HL-60 (cell line): ENCODE measurements around the gene CHMP4B.

Source experiments
- DNase-seq, 2 experiments: peaks; one replicate each; pipeline ENCODE4 v3.0.0-alpha.2; 2010 to 2020; ENCODE audit warnings: low read depth in 1 of 2, low spot score in 1 of 2
- H3K27ac ChIP-seq: fragments of 250-450 bp; sonication (Bioruptor Pico); replicated peaks from 2 replicates; pipeline ENCODE4 v1.5.1; 2020; ENCODE audit warnings: mild to moderate bottlenecking, moderate library complexity
- H3K27me3 ChIP-seq: fragments of 250-450 bp; sonication (Bioruptor Pico); 2 replicates; pipeline ENCODE4 v1.5.1; 2021; ENCODE audit warnings: mild to moderate bottlenecking, moderate library complexity; ENCODE audit not compliant: insufficient read depth, poor library complexity, severe bottlenecking
- H3K4me3 ChIP-seq: replicated peaks from 2 replicates; pipeline ENCODE4 v1.5.1; 2011; ENCODE audit warnings: mild to moderate bottlenecking, control low read depth, low read length; ENCODE audit not compliant: insufficient read depth
- CTCF ChIP-seq: IDR thresholded peaks from one replicate; pipeline ENCODE4 v1.5.1; 2011; ENCODE audit warnings: low read length, control low read depth, inconsistent platforms; ENCODE audit not compliant: insufficient read depth
- GABPA ChIP-seq: IDR thresholded peaks from 2 replicates; pipeline ENCODE4 v1.6.1; 2012; ENCODE audit warnings: low read depth
- POLR2AphosphoS5 ChIP-seq: IDR thresholded peaks from 2 replicates; pipeline ENCODE4 v1.6.1; 2012; ENCODE audit warnings: low read depth
- REST ChIP-seq: IDR thresholded peaks from 2 replicates; pipeline ENCODE4 v1.6.1; 2012; ENCODE audit warnings: low read depth; ENCODE audit not compliant: insufficient replicate concordance
- SPI1 ChIP-seq: IDR thresholded peaks from 2 replicates; pipeline ENCODE4 v1.6.1; 2012; ENCODE audit warnings: low read depth, mild to moderate bottlenecking, borderline replicate concordance

Gene CHMP4B

GRCh38 chr20:33862709-33863403, 51.7 kb downstream of the CHMP4B start:
- H3K27me3 ChIP-seq = no peaks in the 10 kb centered on the region
- H3K27ac ChIP-seq = no peak overlapping the region
- no peak overlapping the region for H3K4me3 ChIP-seq
- DNase-seq = peak in 1 of 2 experiments; percentile 25
- no peak for TF ChIP-seq POLR2AphosphoS5
- peak; percentile 58 for TF ChIP-seq CTCF

- no peak for DNase-seq
- Histone ChIP-seq H3K27me3 (no peaks in the 10 kb centered on the region), H3K4me3 (no peak overlapping the region), H3K27ac (no peak overlapping the region)
- TF ChIP-seq REST = no peak
- no peak for TF ChIP-seq SPI1
- no peak for TF ChIP-seq POLR2AphosphoS5
- no peak for TF ChIP-seq GABPA
- TF ChIP-seq CTCF = no peak
These were observed 52.5 kb downstream of the CHMP4B start for GRCh38 chr20:33863440-33864323.

GRCh38 chr20:33864324-33864963, 53.3 kb downstream of the CHMP4B start:
- no peak overlapping the region for H3K4me3 ChIP-seq
- no peak overlapping the region for H3K27ac ChIP-seq
- DNase-seq = no peak
- no peaks in the 10 kb centered on the region for H3K27me3 ChIP-seq
- TF ChIP-seq POLR2AphosphoS5 = no peak
- no peak for TF ChIP-seq REST
- TF ChIP-seq CTCF = no peak
- TF ChIP-seq GABPA = no peak
- TF ChIP-seq SPI1 = no peak
